ENCODE data around the gene NAV2. TPM values are rescaled to one million over a fixed set of nuclear protein-coding genes. Genes with fewer than 3 reads are reported as not detected.

NAV2 gene
- polyA plus RNA-seq, 4 donors, result 22.0 to 58.3 (median 35.5) TPM

DNA sequence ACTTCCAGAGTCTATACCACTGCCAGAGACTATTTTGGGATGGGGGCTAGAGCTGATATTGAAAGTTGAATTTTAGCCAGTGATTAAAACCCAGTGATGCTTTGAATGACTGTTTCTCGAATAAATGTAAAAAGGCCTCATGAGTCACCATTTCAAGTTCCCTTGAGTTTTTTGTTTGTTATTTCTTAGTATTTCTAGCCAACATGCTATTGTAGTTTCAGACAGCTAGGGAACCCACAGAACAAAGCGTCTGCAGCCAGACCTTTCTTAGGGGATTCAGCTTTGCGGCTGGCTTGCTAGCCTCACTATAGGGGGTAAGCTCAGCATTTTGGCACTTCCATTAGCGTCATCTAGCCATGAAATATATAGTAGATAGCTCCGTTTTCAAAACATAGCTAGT lies 381.1 kb downstream of the NAV2 start:
- DNase-seq (ENCODE audit: low read depth in 4 of 4, low spot score in 3 of 4), result no peak

GRCh38 chr11:20095189-20095588 lies 382.6 kb downstream of the NAV2 start:
- DNase-seq (ENCODE audit: low read depth in 4 of 4, low spot score in 3 of 4), result no peak

- DNase-seq (ENCODE audit: low read depth in 4 of 4, low spot score in 3 of 4), result no peak
Measured at GRCh38 chr11:20097319-20098221, 384.9 kb downstream of the NAV2 start.

DNA sequence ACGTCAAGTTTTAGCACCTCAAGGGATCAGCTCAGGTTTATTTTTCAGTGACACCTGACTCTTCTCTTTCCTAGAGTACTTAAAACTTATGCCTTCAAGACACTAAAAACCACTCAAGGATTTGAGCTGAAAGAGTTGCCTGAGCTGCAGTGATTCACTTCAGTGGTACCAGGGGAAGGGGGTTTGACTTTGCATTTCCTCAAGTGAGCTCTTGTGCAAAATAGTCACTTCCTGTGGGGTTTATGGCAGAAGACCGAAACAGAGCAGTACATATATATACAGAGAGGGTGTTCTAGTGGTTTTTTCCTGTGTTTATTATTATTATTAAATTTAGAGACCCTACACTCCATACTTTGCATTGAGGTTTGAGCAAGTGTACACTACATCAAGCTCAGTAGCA lies 386.9 kb downstream of the NAV2 start:
- no peak for DNase-seq (ENCODE audit: low read depth in 4 of 4, low spot score in 3 of 4)

DNA sequence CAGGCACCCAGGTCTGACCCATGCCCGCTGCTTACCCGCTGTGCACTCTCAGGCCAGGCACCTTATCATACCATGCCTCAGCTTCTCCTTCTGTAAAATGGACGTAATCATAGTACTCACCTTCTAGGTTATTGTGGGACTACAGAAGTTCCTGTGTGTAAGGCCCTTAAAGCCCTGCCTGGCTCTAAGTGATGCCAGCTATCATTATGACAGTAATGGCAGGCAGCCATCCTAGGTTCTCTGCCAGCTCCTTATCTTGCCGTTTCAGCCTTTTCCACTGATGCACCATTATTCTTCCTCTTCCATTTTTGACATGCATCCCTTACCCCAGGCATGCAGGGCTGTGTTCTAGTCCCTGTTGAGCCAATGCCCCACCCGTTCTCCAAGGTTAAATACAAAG lies 389.8 kb downstream of the NAV2 start:
- no peak for DNase-seq (ENCODE audit: low read depth in 4 of 4, low spot score in 3 of 4)

DNA sequence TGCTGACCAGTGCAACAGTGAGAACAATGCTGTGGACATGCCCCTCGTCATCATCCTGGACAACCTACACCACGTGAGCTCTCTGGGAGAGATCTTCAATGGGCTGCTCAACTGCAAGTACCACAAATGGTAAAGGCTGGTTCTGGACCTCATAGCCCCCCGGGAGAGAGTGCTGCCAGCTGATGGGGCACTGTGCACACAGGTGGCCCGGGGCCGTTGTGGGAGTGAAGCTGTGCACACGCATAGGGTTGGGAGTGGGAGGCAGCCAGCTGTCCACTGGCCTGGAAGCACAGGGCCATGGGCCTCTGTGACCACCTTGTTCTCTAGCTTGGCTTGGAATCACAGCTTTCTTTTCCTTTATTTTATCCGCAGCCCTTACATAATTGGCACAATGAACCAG lies 390.6 kb downstream of the NAV2 start:
- no peak for DNase-seq (ENCODE audit: low read depth in 4 of 4, low spot score in 3 of 4)

GRCh38 chr11:20105427-20105826 lies 392.8 kb downstream of the NAV2 start:
- DNase-seq (ENCODE audit: low read depth in 4 of 4, low spot score in 3 of 4), result no peak

DNA sequence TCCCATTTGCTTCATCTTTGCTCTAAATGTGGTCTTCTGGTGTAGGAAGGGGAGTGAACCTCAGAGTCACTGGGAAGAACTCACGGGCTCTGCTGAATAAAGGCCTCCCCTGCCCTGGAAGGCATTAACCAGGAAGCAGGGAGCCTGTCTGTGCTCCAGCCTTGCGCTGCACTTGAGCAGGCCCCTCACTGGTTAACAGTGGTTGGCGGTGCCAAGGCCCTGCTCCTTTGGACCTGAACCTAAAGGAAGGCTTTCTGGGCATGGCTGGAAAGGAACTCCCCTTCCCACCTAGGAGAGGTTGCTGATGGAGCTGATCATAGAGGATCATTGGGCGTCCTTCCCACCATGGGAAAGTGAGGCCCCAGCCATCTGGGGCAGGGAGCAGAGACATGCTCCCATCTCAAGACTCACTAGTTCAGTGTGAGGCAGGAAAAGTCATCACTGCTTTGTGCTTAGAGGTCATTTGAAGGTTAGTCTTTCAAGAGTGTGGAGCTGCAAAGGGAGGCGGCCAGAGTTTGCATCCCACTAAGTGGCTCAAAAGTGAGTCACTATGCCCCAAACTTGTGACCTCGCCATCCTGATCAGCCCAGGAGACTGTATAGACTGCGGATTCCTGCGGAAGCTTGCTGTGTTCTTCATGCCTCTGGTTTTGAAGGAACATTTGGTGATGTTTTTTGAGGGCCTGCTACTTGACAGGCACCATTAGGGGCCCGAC lies 397.3 kb downstream of the NAV2 start:
- DNase-seq (ENCODE audit: low read depth in 4 of 4, low spot score in 3 of 4), result no peak

DNA sequence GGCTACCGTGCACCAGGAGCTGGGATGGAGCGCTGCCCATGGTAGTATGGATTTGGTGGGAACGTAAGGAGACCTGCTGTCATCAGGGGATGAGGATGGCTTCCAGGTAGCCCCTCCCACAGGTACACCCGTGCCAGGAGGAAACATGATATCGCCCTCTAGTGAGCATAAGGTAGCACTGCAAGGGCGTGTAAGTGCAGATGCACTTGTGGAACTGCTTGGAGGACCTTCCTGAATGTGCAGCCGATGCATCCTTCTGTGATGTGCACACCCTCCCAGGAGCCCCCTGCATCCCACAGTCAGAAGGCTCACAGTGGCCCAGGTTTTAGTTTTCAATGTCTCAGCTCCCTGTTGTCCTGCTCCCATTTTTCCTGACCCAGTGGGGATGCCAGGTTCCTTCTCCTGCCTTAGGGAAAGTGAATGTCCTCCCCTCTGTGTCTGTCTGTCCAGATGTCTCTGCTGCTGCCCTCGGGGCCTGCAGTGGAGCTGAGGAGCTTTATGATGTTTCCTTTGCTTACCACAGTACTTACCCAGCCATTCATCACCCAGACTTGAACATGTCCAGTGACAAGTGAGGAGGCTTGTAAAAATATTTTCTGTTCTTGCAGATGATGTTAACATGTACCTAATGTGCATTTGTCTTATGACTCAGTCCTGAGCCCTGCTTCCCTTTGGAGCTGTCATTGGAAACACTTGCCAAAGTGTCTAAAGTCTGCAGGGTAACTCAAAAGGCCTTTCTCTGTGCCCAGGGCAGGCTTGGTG lies 398.5 kb downstream of the NAV2 start:
- no peak for DNase-seq (ENCODE audit: low read depth in 4 of 4, low spot score in 3 of 4)

DNA sequence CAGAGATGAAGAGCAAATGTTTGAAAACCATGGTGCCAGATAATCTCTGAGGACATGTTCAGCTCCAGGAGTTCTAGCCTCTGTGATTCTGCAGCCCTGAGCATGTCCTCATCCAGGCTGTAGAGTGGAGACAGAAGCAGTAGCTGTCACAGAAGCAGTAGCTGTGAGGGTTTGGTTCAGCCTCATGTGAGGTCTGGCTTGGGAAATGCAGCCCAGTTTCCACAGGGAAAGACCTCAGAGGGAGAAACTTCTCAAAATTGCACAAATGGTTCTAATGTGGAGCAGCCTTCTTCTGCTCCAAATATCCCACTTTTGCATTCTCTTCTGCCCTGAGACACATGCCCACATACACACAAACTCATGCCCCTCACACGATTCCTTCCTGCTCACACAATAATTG lies 399.2 kb downstream of the NAV2 start:
- DNase-seq (ENCODE audit: low read depth in 4 of 4, low spot score in 3 of 4), result no peak

GRCh38 chr11:20112291-20113148 lies 399.9 kb downstream of the NAV2 start:
- DNase-seq (ENCODE audit: low read depth in 4 of 4, low spot score in 3 of 4), result no peak

DNA sequence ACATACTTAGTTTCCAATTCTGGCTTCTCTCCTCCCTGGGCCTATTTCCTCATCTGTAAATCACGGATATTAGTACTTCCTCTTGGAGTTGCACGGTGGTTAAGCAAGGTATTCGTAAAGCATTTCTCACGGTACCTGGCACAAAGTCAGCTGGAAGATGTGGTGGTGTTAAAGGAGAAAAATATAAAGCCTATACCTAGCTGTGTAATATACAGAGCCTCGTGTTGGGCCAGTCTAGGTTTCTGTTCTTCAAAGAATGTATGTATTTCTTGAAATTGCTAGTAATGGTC lies 400.5 kb downstream of the NAV2 start:
- DNase-seq (ENCODE audit: low read depth in 4 of 4, low spot score in 3 of 4), result no peak

GRCh38 chr11:20114588-20114987 lies 402.0 kb downstream of the NAV2 start:
- no peak for DNase-seq (ENCODE audit: low read depth in 4 of 4, low spot score in 3 of 4)

DNA sequence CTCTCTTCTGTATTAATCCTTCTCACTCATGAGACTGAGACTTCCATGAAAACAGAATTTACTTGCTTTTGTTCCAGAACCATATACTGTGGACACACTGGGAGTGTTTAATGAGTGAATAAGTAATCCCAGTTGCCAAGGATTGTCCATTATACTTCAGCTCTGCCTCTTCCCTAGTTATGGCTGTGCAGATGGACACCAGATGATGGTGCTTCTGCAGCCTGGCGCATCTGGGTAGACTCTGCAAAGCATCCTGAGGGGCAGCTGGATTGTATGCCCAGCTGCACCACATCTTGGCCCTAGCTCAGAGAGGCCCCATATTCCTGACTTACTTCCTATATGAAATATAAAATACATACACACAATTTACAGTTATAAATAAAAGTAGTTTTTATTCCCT lies 404.2 kb downstream of the NAV2 start:
- DNase-seq (ENCODE audit: low read depth in 4 of 4, low spot score in 3 of 4), result no peak

GRCh38 chr11:20117291-20117690 lies 404.7 kb downstream of the NAV2 start:
- no peak for DNase-seq (ENCODE audit: low read depth in 4 of 4, low spot score in 3 of 4)

GRCh38 chr11:20118209-20118608 lies 405.6 kb downstream of the NAV2 start:
- DNase-seq (ENCODE audit: low read depth in 4 of 4, low spot score in 3 of 4), result no peak

GRCh38 chr11:20119315-20119714 lies 406.7 kb downstream of the NAV2 start:
- no peak for DNase-seq (ENCODE audit: low read depth in 4 of 4, low spot score in 3 of 4)

DNA sequence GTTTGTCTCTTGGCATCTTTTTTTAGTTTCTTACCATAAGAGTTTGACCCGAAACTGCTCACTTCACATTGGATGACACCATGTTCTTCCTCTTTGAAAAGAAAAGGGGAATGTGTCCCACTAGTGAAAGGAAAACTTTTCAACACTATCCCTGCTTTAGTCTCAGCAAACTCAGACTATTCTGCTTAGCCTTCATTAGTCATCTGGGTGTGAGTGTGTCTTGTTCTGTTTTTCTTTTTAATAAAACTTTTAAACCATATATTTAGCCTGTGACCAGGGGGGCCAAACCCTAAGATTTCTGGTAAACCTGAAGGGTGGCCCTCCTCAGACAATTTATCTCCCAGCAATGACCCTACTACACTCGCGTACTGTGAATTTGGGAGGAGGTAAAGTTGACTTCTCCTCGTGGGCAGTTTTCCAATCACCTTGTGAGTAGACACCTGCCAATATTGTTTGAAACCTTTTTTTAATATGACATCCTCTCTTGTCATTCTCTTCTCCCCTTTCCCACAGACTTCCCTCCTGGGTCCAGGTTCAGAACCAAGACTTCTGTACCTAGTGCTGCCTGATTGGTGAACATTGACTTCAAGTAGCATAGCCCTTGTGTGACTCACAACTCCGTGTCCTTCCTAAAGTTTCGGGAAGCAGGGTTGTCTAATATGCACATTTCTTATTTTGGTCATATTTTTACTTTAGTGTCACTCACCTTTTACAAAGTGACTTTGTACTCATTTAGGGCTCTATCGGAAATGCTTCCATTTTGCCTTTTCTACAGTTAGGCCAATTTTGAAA lies 407.7 kb downstream of the NAV2 start:
- no peak for DNase-seq (ENCODE audit: low read depth in 4 of 4, low spot score in 3 of 4)

- DNase-seq (ENCODE audit: low read depth in 4 of 4, low spot score in 3 of 4), result no peak
Measured at GRCh38 chr11:20122131-20122530, 409.5 kb downstream of the NAV2 start.

DNA sequence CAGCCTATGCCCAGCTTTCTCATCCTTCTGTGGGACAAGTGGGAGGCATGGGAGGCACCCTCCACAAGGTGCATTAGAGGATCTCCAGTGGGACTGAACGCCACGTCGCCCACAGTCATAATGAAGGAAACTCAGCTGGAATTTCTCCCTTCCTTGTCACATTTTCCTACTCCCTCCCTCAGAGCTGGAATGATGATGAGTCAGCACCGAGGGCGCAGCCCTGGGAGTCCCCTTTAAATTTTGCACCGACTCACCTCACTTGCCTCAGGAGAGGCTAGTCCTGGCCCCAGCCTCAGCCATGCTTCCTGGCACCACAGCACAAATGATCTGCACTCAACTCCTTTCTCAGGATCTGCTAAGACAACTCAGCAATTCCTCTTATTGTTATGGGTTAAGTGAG lies 413.3 kb downstream of the NAV2 start:
- no peak for DNase-seq (ENCODE audit: low read depth in 4 of 4, low spot score in 3 of 4)

Data from left renal pelvis (tissue), 4 donors.